Stimulated activated CD4-positive, alpha-beta T cell treated with anti-CD3 and anti-CD28 coated beads, Interleukin-1b, Interleukin-23, amount 100 ng/mL, for 24 hours (primary cell): ENCODE results near the gene LRP6.
"Not testable (repeated sequence)": the region's sequence is repeated elsewhere in the genome, so short reads cannot be mapped to it uniquely, and the experiment has no call there.

Experiments used
- DNase-seq, 4 experiments: peaks; one replicate each; pipeline ENCODE4 v3.0.0-alpha.2; 2020; ENCODE audit warnings: low read depth in 4 of 4, low spot score in 1 of 4

Gene LRP6

DNA sequence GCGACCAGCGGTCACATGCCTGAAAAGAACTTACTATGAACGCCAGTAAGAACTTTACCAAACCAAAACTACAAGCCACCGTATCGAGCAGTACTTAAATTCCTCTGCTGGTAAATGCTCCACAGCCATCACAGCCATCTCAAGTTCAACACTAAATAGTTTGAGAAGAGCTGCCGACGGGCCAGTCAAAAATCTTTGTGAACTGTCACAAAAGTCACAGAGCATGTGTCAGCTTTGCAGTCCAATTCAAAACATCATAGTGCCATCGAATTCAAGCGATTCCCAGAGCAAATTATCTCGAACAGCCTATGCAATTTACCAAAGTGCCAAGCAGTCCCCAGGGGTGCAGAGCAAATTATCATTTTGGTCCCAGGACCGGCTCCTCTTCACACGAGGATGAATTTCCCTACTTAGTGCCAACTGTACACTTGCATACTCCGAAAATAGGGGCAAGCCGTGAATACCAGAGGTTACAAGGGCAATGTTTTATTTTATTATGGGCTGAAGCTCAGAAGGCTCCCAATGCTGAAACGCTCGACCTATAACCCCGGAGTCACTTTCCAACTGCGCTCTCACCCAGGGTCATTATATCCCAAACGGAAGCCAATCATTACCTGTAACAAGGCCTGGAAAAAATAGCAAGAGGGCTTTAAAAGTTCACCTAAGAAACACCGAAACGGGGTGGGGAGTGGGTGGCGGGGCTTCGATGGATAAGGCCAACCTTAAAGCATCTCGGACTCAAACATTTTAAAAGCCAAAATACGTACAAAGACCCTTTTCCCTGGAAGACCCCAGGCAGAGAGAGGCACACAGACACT lies 1.1 kb downstream of the LRP6 start:
- DNase-seq, result no peak

DNA sequence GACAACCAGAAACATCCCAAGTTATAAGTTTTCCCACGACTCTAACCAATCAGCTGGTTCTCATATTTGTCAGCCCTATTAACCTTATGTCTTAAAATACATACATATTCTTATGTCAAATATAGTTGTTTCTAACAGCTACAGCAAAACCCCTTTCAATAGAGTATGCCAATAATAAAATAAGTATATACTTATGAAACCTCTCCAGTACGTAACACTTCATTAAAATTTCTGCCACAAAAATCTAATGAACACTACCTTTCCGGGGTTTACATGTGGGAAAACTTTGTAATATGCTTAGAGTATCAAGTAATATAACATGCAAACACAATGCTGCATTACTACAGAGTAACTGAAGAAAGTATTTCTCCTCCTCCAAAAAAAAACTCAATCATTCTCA lies 1.8 kb downstream of the LRP6 start:
- no peak for DNase-seq

DNA sequence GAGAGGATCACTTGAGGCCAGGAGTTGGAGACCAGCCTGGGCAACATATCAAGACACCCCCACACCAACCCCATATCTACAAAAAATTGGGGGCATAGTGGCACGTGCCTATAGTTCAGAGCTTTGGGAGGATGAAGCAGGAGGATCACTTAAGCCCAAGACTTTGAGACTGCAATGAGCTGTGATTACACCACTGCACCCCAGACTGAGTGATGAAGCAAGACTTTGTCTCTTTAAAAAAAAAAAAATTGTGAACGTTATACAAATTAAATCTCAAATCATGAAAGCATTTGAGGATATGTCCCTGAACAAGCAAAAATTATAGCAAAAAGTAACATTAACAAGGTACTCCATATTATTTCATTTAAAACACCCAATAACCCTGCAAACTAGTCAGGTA lies 2.9 kb downstream of the LRP6 start:
- no peak for DNase-seq

DNA sequence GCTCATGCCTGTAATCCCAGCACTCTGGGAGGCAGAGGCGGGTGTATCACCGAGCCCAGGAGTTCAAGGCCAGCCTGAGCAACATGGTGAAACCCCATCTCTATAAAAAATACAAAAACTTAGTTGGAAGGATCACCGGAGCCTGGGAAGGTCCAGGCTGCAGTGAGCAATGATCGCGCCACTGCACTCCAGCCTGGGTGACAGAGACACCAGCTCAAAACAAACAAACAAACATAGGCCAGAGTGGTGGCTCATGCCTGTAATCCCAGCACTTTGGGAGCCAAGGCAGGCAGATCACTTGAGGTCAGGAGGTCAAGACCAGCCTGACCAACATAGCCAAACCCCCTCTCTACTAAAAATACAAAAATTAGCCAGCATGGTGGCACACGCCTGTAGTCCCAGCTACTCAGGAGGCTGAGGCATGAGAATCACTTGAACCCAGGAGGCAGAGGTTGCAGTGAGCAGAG lies 10.5 kb downstream of the LRP6 start:
- DNase-seq, result not testable (repeated sequence)

DNA sequence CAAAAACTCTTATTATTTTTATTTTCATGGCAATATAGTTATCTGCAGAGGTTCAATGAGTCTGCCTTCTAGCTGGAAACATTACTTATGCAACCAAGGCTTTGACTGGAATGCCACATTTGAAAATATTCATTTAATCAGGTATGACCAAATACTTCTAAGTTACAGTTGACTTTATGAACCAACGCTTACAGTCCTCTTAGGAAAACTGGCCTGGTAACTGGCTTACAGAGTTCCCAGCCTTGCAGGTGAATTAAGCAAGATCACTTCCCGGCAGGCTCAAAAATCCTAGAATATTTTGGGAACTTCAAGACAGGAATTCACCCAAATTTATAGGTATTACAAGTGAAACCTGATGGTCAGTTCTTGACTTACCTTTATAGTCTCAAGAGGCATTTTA lies 12.3 kb downstream of the LRP6 start:
- DNase-seq, result no peak

DNA sequence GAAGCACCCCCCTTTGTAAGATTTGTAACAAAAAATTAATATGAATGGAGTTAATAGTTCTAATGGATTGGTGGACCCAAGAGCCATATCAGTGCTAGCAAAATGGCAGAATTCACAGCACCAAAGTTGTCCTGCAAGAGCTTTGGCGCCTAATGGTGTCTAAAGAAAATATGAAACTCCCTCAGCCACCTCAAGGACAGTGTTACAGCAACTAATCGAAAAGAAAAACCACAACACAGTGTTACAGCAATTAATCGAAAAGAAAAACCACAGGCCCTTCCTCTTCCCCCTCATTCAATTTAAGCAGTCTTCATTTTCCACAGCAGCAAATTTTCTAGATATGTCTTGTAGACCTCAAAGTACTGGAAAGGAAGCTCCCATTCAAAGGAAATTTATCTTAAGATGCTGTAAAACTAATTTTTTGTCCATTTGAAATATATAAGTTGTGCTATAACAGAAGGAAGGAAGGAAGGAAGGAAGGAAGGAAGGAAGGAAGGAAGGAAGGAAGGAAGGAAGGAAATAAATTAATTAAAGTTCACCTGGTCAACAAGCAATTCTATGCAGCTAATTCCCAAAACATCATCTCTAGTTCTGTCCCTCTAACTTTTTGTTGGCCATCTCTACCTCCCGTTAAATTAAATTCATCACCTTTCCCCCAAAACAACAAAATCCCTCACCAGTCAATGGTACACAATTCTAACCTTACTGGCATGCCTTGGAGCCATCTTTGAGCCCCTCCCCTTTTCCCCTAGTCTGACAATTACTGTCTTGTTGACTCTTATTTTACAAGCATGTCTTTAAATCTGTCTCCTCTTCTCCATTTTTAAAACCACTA lies 17.4 kb downstream of the LRP6 start:
- no peak for DNase-seq

DNA sequence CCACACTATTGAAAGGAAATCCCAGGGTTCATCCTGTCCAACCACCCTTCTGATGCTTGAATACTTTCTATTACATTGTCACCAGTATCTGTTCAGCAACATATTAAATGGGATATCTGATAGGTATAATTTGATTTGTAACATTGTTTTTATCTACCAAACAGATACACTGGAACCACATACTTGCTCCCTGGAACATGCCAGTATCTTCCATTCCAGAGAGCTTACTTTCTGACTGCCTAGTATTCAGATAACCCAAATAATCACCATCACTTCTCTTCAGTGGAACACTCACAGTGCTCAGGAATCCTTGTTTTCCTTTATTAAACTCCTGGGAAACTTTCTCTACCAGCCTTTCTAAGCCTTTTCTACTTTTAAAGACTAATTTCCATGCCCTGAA lies 19.3 kb downstream of the LRP6 start:
- no peak for DNase-seq

DNA sequence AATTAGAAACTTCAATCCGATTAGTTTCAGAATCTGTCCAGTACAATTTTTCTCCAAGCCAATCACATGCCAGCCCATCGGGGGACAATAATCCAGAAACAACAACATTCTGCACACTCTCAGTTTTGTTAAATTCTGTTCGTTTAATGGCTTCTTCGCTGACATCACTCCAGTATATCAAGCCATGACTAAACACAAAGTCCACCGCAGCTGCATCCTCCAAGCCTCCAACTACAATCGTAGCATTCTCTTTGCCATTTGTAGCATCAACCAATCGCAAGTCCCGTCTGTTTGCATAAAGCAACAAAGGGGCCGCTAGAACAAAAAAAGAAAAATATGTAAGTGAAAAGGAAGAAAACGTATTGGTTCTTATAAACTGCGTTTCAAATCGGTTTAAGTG lies 22.5 kb downstream of the LRP6 start:
- DNase-seq, result no peak

DNA sequence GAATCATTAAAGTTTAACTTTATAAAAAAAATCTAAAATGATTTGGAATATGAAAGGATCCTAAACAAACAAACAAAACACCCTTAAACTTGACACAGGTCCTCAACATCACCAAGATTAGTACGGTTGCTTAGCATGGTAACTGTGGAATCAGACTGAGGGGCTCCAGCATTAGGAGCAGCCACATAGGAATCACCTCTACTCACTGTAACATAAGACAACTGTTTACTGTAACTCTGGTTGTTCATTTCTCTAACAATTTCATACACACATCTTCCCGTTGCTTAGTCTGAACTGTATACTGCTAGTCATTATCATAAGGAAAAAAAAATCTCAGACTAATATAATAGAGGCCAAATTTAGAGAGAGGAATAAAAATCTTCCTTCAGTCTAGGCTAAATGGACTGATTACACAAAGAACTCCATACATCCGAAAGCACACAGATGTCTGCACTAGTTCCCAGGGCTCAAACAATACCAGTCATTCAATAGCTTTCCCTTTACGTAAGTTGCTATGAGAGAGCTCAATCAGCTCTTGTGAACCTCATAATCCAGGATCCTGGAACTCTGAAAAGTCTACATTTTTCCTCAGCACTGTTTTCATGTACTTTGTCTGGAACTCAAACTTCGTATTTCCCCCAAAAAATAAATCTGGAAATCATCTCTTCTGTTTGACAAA lies 26.0 kb downstream of the LRP6 start:
- no peak for DNase-seq

DNA sequence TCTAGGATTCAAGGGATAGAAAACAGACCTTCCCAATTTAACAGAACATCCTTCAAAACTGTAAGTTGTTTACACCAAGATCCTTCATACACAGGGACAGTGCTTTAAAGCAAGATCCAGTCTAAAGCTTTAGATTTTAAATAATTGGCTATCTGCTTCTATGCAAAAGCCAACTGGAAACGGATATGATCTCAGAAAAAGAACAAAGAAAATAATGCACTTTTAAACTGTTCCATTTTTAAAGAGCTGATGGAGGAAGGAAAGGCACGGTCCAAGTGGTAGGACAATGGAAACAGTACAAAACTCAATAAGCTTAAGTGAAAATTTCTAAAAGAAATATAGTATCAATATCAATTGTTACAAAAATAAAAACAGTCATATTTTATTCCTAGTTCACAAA lies 27.7 kb downstream of the LRP6 start:
- DNase-seq, result no peak

DNA sequence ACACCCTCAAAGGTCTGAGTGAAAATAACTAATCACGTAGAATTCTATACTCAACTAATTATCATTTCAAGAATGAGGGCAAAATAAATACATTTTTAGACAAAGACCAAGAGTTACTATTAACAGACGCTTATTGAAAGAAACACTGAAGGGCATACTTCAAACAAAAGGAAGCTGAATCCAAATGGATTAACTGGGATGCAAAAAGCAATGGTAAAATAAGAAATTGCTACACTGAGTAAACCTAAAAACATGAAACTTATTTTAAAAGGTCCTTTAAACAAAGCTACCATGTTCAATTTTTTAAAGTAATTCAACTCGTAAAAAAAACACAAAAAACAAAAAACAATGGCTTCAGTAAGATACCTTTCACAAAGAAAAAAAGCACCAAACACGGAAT lies 28.2 kb downstream of the LRP6 start:
- DNase-seq, result no peak

DNA sequence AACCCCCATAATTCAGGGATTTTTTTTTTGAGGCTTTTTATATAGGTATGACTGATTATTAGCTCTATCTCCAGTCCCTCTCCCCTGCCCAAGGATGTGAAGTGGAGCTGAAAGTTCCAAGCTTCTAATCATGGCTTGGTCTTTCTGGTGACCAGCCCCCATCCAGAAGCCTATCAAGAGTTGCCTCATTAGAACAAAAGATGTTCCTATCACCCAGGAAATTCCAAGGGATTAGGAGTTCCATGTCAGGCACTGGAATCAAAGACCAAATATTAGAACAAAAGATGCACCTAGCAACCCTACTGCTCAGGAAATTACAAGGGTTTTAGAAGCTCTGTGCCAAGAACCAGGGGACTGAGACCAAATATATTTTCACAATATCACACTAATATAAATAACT lies 29.9 kb downstream of the LRP6 start:
- DNase-seq, result no peak

DNA sequence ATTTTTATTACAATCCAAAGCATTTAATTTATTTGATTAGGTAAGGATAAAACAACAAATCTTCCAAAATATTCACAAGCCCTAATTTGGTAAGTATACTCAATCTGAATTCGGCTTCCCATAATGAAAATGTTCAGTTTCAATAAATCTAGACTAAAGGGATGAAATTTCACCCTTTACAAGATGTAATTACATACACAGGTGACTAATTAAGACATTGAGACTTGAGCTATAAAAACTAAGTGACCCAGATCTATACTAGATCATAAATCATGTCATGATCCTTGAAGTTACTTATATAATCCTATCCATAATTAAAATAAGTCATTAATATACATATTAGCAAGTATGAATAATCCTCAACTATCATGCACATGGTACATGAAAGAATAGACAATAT lies 36.6 kb downstream of the LRP6 start:
- no peak for DNase-seq

DNA sequence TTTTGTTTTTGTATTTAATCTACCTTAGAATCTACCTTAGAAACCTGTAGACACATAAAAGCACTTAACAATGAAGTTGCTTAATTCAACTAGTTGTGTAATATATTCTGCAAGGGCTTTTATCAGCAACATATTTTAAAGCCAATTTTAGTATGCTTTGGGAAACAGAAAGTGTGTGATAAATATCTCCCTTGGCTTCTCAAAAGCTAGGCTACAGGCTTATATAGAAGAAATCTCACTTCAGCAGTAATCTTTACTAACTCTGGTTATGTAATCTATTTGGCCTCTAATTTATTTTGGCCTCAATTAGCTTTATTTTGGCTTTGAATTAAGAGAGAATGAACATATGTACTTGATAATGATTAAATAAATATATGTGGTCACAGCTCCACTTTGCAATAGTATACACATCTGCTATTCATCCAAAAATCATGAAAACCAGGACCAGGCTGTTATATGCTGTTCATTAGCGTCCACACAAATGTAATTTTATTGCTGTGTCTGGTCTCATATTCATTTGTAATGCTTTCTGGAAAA lies 37.2 kb downstream of the LRP6 start:
- DNase-seq, result no peak

DNA sequence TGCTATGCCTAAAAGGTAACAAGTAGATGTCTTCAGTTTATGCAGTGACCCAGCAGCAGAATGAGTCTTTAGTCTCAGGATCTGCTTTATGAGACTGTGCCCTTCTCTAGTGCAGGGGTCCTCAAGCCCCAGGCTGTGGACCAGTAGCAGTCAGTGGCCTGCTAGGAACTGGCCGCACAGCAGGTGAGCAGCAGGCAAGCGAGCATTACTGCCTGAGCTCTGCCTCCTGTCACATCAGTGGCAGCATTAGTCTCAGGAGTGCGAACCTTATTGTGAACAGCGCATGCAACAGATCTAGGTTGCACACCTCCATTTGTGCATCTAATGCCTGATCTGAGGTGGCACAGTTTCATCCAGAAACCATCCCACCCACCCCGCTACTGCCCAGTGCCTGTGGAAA lies 38.4 kb downstream of the LRP6 start:
- no peak for DNase-seq

DNA sequence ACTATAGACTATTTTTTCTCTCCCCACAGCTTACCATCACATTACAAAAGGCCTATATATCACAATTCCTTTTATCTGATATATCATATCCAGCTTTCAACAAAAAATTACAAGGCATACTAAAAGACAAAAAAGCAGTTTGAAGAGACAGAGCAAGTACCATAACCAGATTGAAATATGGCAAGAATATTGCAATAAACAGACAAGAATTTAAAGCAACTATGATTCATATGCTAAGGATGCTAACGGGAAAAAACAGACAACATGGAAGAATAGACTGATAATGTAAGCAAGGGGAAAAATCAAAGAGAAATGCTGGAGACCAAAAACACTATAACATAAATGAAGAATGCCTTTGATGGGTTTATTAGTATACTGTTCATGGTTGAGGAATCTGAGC lies 40.7 kb downstream of the LRP6 start:
- DNase-seq, result no peak

DNA sequence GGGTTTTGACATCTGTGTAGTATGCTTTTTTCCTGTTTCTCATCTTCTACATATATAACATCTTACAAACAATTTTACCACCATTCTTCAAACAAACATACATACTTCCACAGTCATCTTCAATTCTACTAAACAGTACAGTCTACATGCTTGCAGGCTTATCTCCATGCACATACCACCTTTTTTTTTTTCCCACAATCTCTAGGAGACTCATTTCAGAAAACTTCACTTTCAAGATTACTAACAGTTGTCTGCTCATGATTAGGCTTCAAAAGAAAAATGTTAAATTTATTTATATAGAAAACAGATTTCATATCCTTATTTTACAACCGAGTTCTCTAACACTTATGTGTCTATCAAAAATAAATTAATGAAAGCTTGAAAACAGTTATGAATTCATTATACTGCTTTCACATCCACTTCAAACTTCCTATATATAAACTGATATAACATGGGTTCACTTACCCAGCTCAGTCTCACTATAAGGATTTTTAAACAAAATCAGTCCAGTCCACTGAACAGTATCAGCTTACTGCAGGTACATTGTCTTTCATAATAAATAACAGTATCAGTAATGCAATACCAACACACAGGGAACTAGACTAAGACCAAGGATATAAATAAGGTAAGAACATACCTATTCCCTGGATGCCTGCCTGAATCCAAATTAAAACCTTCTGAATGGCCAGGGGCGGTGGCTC lies 42.5 kb downstream of the LRP6 start:
- DNase-seq, result no peak

DNA sequence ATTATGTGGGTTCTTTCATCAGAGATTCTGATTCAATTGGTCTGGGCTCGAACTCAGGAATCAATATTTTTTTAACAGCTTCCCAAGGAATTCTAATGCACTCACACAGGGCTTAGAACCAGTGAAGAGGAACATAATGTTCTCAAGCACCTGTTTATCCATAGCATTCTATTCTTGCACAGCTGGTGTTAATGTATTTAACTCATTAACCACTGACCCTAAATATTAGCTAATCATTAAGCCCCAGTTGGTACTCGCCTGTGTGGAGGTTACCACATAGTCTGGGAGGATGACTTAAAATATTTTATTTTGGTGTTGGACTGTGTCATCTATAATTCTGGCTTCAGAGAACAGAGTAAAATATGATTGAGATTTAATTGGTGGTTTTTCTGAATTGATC lies 45.3 kb downstream of the LRP6 start:
- DNase-seq, result no peak

DNA sequence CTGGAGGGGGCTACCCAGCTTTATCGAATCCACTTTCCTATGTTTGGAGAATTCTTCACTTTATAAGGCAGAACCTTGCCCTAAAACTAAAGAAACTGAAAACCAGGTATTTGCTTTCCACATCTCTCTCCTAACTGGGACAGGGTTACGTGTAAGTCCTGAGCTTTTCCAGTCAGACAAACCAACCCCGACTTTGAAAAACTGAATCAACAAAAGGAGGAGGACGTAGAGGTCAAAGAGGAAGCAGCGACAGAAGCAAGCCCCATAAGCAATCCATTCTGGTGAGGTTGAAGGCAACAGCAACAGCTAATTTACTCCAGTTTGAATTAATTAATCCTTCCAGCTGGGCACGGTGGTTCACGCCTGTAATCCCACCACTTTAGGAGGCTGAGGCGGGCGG lies 47.2 kb downstream of the LRP6 start:
- no peak for DNase-seq

DNA sequence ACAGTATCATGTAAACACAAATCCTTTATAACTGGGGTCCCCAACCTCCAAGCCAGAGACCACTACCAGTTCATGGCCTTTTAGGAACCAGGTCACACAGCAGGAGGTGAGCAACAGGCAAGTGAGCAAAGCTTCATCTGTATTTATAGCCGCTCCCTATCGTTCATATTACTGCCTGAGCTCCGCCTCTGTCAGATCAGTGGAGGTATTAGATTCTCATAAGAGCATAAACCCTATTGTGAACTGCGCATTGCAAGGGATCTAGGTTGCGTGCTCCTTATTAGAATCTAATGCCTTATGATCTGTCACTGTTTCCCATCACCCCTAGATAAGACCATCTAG lies 49.9 kb downstream of the LRP6 start:
- DNase-seq, result no peak

DNA sequence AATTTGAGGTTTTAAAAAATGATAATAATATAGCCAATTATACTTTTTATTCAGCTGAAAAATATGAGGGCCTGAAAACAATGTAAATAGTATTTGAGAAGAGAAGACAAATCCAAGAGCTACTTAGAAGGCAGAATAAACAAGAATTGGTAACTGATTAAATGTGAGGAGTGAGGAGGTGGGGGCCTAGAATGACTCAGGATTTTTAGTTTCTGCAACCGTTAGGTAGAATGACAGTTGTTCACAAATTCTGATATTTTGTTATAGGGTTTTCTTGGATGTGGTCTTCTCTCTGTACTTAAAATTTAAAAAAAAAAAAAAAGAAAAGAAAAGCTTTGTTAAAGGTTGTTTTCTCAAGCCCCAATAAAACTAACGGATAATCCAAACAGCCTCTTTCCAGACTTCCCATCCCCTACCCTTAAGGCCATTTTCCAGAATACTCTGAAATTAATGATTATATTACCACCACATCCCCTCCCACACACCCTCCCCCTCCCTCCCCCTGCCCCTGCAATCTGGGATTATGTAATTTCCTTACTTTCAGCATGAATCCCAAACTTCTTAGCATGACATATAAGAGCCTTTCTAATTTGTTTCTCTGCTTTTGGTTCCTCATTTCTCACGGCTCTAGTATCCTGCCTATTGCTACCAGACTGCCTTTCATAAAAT lies 50.4 kb downstream of the LRP6 start:
- DNase-seq, result no peak
